ENCODE results near the gene MEGF10.

MEGF10 gene

GRCh38 chr5:127398508-127398907 lies 107.9 kb downstream of the MEGF10 start:
- 83% methylated on average over 2 of the region's 2 CpGs for WGBS
- no peak overlapping the region for H3K14ac ChIP-seq (ENCODE audit: low read length in 2 of 2)
- H3K27me3 ChIP-seq (ENCODE audit: control insufficient read depth in 1 of 2, insufficient read depth in 1 of 2, low read length in 2 of 2), result peaks cover 0 to 21% of the 10 kb centered on the region in 2 experiments

GRCh38 chr5:127399068-127399467 lies 108.5 kb downstream of the MEGF10 start:
- Histone ChIP-seq H2BK15ac (ENCODE audit: low read depth, poor library complexity, severe bottlenecking) (no peak overlapping the region), H3K27me3 (ENCODE audit: control insufficient read depth in 1 of 2, insufficient read depth in 1 of 2, low read length in 2 of 2) (peaks cover 0 to 21% of the 10 kb centered on the region in 2 experiments), H3K79me1 (replicated peaks; ENCODE audit: low read length, poor library complexity, severe bottlenecking) (no peaks in the 10 kb centered on the region), H3K9me3 (ENCODE audit: control insufficient read depth, low read length) (no peaks in the 10 kb centered on the region), H2AFZ (ENCODE audit: low read depth, low read length) (no peak overlapping the region), H2BK120ac (ENCODE audit: low read depth, low read length) (no peak overlapping the region), H3K4me3 (ENCODE audit: insufficient read depth in 1 of 2, low read depth in 1 of 2, low read length in 2 of 2) (no peak overlapping the region), H3K18ac (ENCODE audit: low read depth in 1 of 2, low read length in 2 of 2) (no peak overlapping the region), H4K8ac (ENCODE audit: low read length) (no peak overlapping the region), H3K4ac (ENCODE audit: low read depth in 1 of 2, low read length in 2 of 2) (no peak overlapping the region), H3K4me2 (ENCODE audit: low read length, poor library complexity, severe bottlenecking) (no peak overlapping the region), H4K91ac (ENCODE audit: low read length) (no peak overlapping the region), H3K23ac (ENCODE audit: low read length in 2 of 2) (no peak overlapping the region), H2BK12ac (ENCODE audit: low read length in 2 of 2) (no peak overlapping the region), H3K36me3 (ENCODE audit: control insufficient read depth in 1 of 2, insufficient read depth in 2 of 2, low read depth in 1 of 2, low read length in 2 of 2) (no peaks in the 10 kb centered on the region), H2BK5ac (ENCODE audit: low read depth, low read length, poor library complexity, severe bottlenecking) (no peak overlapping the region), H3K4me1 (ENCODE audit: control insufficient read depth, insufficient read depth, low read depth, low read length) (no peaks in the 10 kb centered on the region), H2AK5ac (ENCODE audit: low read length, severe bottlenecking) (no peak overlapping the region), H3K14ac (ENCODE audit: low read length in 2 of 2) (no peak overlapping the region), H3K9ac (ENCODE audit: low read length) (no peak overlapping the region), H3K27ac (ENCODE audit: low read length, poor library complexity, severe bottlenecking) (no peak overlapping the region)
- WGBS, result no CpG with 5 or more reads among the region's 1 CpG
- no peak for DNase-seq

More at GRCh38 chr5:127398508-127398907, 107.9 kb downstream of the MEGF10 start:
- no peaks in the 10 kb centered on the region for H3K9me3 ChIP-seq (ENCODE audit: control insufficient read depth, low read length)
- no peak overlapping the region for H3K18ac ChIP-seq (ENCODE audit: low read depth in 1 of 2, low read length in 2 of 2)
- no peak for DNase-seq
- no peak overlapping the region for H3K23ac ChIP-seq (ENCODE audit: low read length in 2 of 2)
- no peak overlapping the region for H2BK12ac ChIP-seq (ENCODE audit: low read length in 2 of 2)
- H3K9ac ChIP-seq (ENCODE audit: low read length), result no peak overlapping the region
- no peaks in the 10 kb centered on the region for H3K36me3 ChIP-seq (ENCODE audit: control insufficient read depth in 1 of 2, insufficient read depth in 2 of 2, low read depth in 1 of 2, low read length in 2 of 2)
- H2BK5ac ChIP-seq (ENCODE audit: low read depth, low read length, poor library complexity, severe bottlenecking), result no peak overlapping the region
- H3K4me2 ChIP-seq (ENCODE audit: low read length, poor library complexity, severe bottlenecking), result no peak overlapping the region
- no peaks in the 10 kb centered on the region for H3K4me1 ChIP-seq (ENCODE audit: control insufficient read depth, insufficient read depth, low read depth, low read length)
- H3K79me1 ChIP-seq (replicated peaks; ENCODE audit: low read length, poor library complexity, severe bottlenecking), result no peaks in the 10 kb centered on the region
- H3K4ac ChIP-seq (ENCODE audit: low read depth in 1 of 2, low read length in 2 of 2), result no peak overlapping the region
- no peak overlapping the region for H4K91ac ChIP-seq (ENCODE audit: low read length)
- no peak overlapping the region for H2AFZ ChIP-seq (ENCODE audit: low read depth, low read length)
- no peak overlapping the region for H3K27ac ChIP-seq (ENCODE audit: low read length, poor library complexity, severe bottlenecking)
- H3K4me3 ChIP-seq (ENCODE audit: insufficient read depth in 1 of 2, low read depth in 1 of 2, low read length in 2 of 2), result no peak overlapping the region
- H2AK5ac ChIP-seq (ENCODE audit: low read length, severe bottlenecking), result no peak overlapping the region
- H4K8ac ChIP-seq (ENCODE audit: low read length), result no peak overlapping the region
- no peak overlapping the region for H2BK15ac ChIP-seq (ENCODE audit: low read depth, poor library complexity, severe bottlenecking)
- H2BK120ac ChIP-seq (ENCODE audit: low read depth, low read length), result no peak overlapping the region

- Histone ChIP-seq H3K27me3 (ENCODE audit: control insufficient read depth in 1 of 2, insufficient read depth in 1 of 2, low read length in 2 of 2) (peaks cover 0 to 21% of the 10 kb centered on the region in 2 experiments), H3K79me1 (replicated peaks; ENCODE audit: low read length, poor library complexity, severe bottlenecking) (no peaks in the 10 kb centered on the region), H3K4me2 (ENCODE audit: low read length, poor library complexity, severe bottlenecking) (no peak overlapping the region), H3K36me3 (ENCODE audit: control insufficient read depth in 1 of 2, insufficient read depth in 2 of 2, low read depth in 1 of 2, low read length in 2 of 2) (no peaks in the 10 kb centered on the region), H3K27ac (ENCODE audit: low read length, poor library complexity, severe bottlenecking) (no peak overlapping the region), H2BK120ac (ENCODE audit: low read depth, low read length) (no peak overlapping the region), H3K4me3 (ENCODE audit: insufficient read depth in 1 of 2, low read depth in 1 of 2, low read length in 2 of 2) (no peak overlapping the region), H2BK5ac (ENCODE audit: low read depth, low read length, poor library complexity, severe bottlenecking) (no peak overlapping the region), H3K14ac (ENCODE audit: low read length in 2 of 2) (no peak overlapping the region), H3K9ac (ENCODE audit: low read length) (no peak overlapping the region), H2AFZ (ENCODE audit: low read depth, low read length) (no peak overlapping the region), H4K91ac (ENCODE audit: low read length) (no peak overlapping the region), H2BK15ac (ENCODE audit: low read depth, poor library complexity, severe bottlenecking) (no peak overlapping the region), H3K18ac (ENCODE audit: low read depth in 1 of 2, low read length in 2 of 2) (no peak overlapping the region), H3K4me1 (ENCODE audit: control insufficient read depth, insufficient read depth, low read depth, low read length) (no peaks in the 10 kb centered on the region), H4K8ac (ENCODE audit: low read length) (no peak overlapping the region), H3K4ac (ENCODE audit: low read depth in 1 of 2, low read length in 2 of 2) (no peak overlapping the region), H2BK12ac (ENCODE audit: low read length in 2 of 2) (no peak overlapping the region), H3K23ac (ENCODE audit: low read length in 2 of 2) (no peak overlapping the region), H2AK5ac (ENCODE audit: low read length, severe bottlenecking) (no peak overlapping the region), H3K9me3 (ENCODE audit: control insufficient read depth, low read length) (no peaks in the 10 kb centered on the region)
- DNase-seq, result no peak
- 40% methylated on average over 1 of the region's 1 CpG for WGBS
Measured at GRCh38 chr5:127400539-127400938, 109.9 kb downstream of the MEGF10 start.

GRCh38 chr5:127400946-127401670 lies 110.5 kb downstream of the MEGF10 start:
- Histone ChIP-seq H2BK5ac (ENCODE audit: low read depth, low read length, poor library complexity, severe bottlenecking) (no peak overlapping the region), H3K4me1 (ENCODE audit: control insufficient read depth, insufficient read depth, low read depth, low read length) (no peaks in the 10 kb centered on the region), H3K9ac (ENCODE audit: low read length) (no peak overlapping the region), H3K79me1 (replicated peaks; ENCODE audit: low read length, poor library complexity, severe bottlenecking) (no peaks in the 10 kb centered on the region), H3K18ac (ENCODE audit: low read depth in 1 of 2, low read length in 2 of 2) (no peak overlapping the region), H2AFZ (ENCODE audit: low read depth, low read length) (no peak overlapping the region), H4K91ac (ENCODE audit: low read length) (no peak overlapping the region), H3K27ac (ENCODE audit: low read length, poor library complexity, severe bottlenecking) (peak overlapping the region; percentile 45), H3K4ac (ENCODE audit: low read depth in 1 of 2, low read length in 2 of 2) (no peak overlapping the region), H3K36me3 (ENCODE audit: control insufficient read depth in 1 of 2, insufficient read depth in 2 of 2, low read depth in 1 of 2, low read length in 2 of 2) (no peaks in the 10 kb centered on the region), H2BK12ac (ENCODE audit: low read length in 2 of 2) (no peak overlapping the region), H4K8ac (ENCODE audit: low read length) (no peak overlapping the region), H3K14ac (ENCODE audit: low read length in 2 of 2) (no peak overlapping the region), H2BK15ac (ENCODE audit: low read depth, poor library complexity, severe bottlenecking) (no peak overlapping the region), H2AK5ac (ENCODE audit: low read length, severe bottlenecking) (no peak overlapping the region), H3K27me3 (ENCODE audit: control insufficient read depth in 1 of 2, insufficient read depth in 1 of 2, low read length in 2 of 2) (peaks cover 0 to 21% of the 10 kb centered on the region in 2 experiments), H2BK120ac (ENCODE audit: low read depth, low read length) (no peak overlapping the region), H3K23ac (ENCODE audit: low read length in 2 of 2) (no peak overlapping the region), H3K9me3 (ENCODE audit: control insufficient read depth, low read length) (no peaks in the 10 kb centered on the region), H3K4me3 (ENCODE audit: insufficient read depth in 1 of 2, low read depth in 1 of 2, low read length in 2 of 2) (no peak overlapping the region), H3K4me2 (ENCODE audit: low read length, poor library complexity, severe bottlenecking) (no peak overlapping the region)
- no peak for DNase-seq
- WGBS, result 91% methylated on average over 4 of the region's 5 CpGs
